Keratinocyte (primary cell): ENCODE measurements around the gene BAIAP3. TPM values are rescaled to one million over a fixed set of nuclear protein-coding genes. Genes with fewer than 3 reads are reported as not detected.
"Not testable (repeated sequence)": the region's sequence is repeated elsewhere in the genome, so short reads cannot be mapped to it uniquely, and the experiment has no call there.

ENCODE experiments used
- DNase-seq: peaks from one replicate; pipeline ENCODE4 v3.0.0-alpha.2; 2011; ENCODE audit warnings: low read depth, missing footprints, low spot score
- FAIRE-seq: peaks from 2 replicates; lab custom pipeline; 2011; peaks lifted over from hg19 to GRCh38; lab: Jason Lieb, UNC
- H2AFZ ChIP-seq: 2 replicates; pipeline ENCODE4 v1.6.0; 2012; ENCODE audit warnings: low read length, control low read depth, inconsistent platforms; ENCODE audit not compliant: control insufficient read depth
- H3K27ac ChIP-seq: 2 replicates; pipeline ENCODE4 v1.5.1; 2011; ENCODE audit warnings: low read length; ENCODE audit not compliant: control insufficient read depth, insufficient read depth
- H3K27me3 ChIP-seq: 3 replicates; pipeline ENCODE4 v1.6.0; 2011; ENCODE audit warnings: low read length; ENCODE audit not compliant: control insufficient read depth, insufficient read depth; ENCODE audit errors: extremely low read depth
- H3K36me3 ChIP-seq, 2 experiments: 2 replicates in 1 of 2; 3 replicates in 1 of 2; pipeline ENCODE4 v1.5.1; 2011; ENCODE audit warnings: low read length in 2 of 2, mild to moderate bottlenecking in 1 of 2; ENCODE audit not compliant: control insufficient read depth in 2 of 2, insufficient read depth in 2 of 2; ENCODE audit errors: extremely low read depth in 1 of 2
- H3K4me1 ChIP-seq: 3 replicates; pipeline ENCODE4 v1.5.1; 2011; ENCODE audit warnings: low read length; ENCODE audit not compliant: control insufficient read depth, insufficient read depth; ENCODE audit errors: extremely low read depth
- H3K4me2 ChIP-seq: 3 replicates; pipeline ENCODE4 v1.6.0; 2011; ENCODE audit warnings: low read depth, low read length; ENCODE audit not compliant: control insufficient read depth, insufficient read depth; ENCODE audit errors: extremely low read depth
- H3K4me3 ChIP-seq, 3 experiments: fragments of 200-600 bp in 1 of 3; sonication (generic) in 1 of 3; 2 replicates in 2 of 3; 3 replicates in 1 of 3; pipeline ENCODE4 v1.5.1; 2011 to 2016; ENCODE audit warnings: low read length in 3 of 3, mild to moderate bottlenecking in 3 of 3, control low read depth in 2 of 3, inconsistent platforms in 1 of 3, low read depth in 1 of 3, mixed read lengths in 1 of 3, mixed run types in 1 of 3, moderate library complexity in 1 of 3; ENCODE audit not compliant: control insufficient read depth in 2 of 3, insufficient read depth in 2 of 3; ENCODE audit errors: extremely low read depth in 1 of 3
- H3K79me2 ChIP-seq: 2 replicates; pipeline ENCODE4 v1.6.0; 2012; ENCODE audit warnings: low read length; ENCODE audit not compliant: control insufficient read depth, insufficient read depth
- H3K9ac ChIP-seq: 3 replicates; pipeline ENCODE4 v1.6.0; 2011; ENCODE audit warnings: low read length; ENCODE audit not compliant: control insufficient read depth, insufficient read depth; ENCODE audit errors: extremely low read depth
- H3K9me1 ChIP-seq: 3 replicates; pipeline ENCODE4 v1.6.0; 2011; ENCODE audit warnings: low read length; ENCODE audit not compliant: control insufficient read depth, insufficient read depth; ENCODE audit errors: extremely low read depth
- H3K9me3 ChIP-seq: 2 replicates; pipeline ENCODE4 v1.5.1; 2012; ENCODE audit warnings: low read depth, low read length; ENCODE audit not compliant: control insufficient read depth
- H4K20me1 ChIP-seq: 3 replicates; pipeline ENCODE4 v1.6.0; 2011; ENCODE audit warnings: low read length; ENCODE audit not compliant: control insufficient read depth, insufficient read depth; ENCODE audit errors: extremely low read depth
- EZH2 ChIP-seq: IDR thresholded peaks from one replicate; pipeline ENCODE4 v1.6.1; 2012; ENCODE audit warnings: inconsistent platforms, mild to moderate bottlenecking, low read length, moderate library complexity
- dilution Hi-C: fragments of 300-500 bp; cut with MboI; formaldehyde crosslinking; loops from one replicate; pipeline ENCODE4 v1.7.0; 2020; ENCODE audit warnings: low sequenced_read_pairs; ENCODE audit not compliant: extremely low pct_ligation_motif_present
- polyA plus RNA-seq, 5 experiments: library from polyadenylated mRNA; depleted of rRNA in 3 of 5; stranded (reverse) in 3 of 5; stranded (forward) in 1 of 5; unstranded in 1 of 5; fragments of >200 nt; gene quantifications; 1 replicate in 1 of 5; 2 replicates in 3 of 5; 3 replicates in 1 of 5; pipeline versions ENCODE4 v1.2.1 to v1.2.3, GENCODE V29; 2011 to 2012; ENCODE audit warnings: missing spikeins in 2 of 5, low read depth in 1 of 5, low replicate concordance in 1 of 5
- TF ChIP-seq, protein P1 (sequence below), 3 experiments: IDR thresholded peaks in 1 of 3; conservative IDR thresholded peaks in 1 of 3; optimal IDR thresholded peaks in 1 of 3; 2 replicates in 2 of 3; 3 replicates in 1 of 3; pipeline versions ENCODE3 to v1.5.1; 2011; ENCODE audit warnings: low read length in 3 of 3, mild to moderate bottlenecking in 3 of 3, moderate library complexity in 2 of 3, control low read depth in 1 of 3, inconsistent platforms in 1 of 3; ENCODE audit not compliant: insufficient read depth in 2 of 3; ENCODE audit errors: extremely low read depth in 1 of 3

BAIAP3 gene
- polyA plus RNA-seq, 1 donor (not counting 4 experiments of a cell fraction or from before 2014, with no cell fraction given) = not detected

DNA sequence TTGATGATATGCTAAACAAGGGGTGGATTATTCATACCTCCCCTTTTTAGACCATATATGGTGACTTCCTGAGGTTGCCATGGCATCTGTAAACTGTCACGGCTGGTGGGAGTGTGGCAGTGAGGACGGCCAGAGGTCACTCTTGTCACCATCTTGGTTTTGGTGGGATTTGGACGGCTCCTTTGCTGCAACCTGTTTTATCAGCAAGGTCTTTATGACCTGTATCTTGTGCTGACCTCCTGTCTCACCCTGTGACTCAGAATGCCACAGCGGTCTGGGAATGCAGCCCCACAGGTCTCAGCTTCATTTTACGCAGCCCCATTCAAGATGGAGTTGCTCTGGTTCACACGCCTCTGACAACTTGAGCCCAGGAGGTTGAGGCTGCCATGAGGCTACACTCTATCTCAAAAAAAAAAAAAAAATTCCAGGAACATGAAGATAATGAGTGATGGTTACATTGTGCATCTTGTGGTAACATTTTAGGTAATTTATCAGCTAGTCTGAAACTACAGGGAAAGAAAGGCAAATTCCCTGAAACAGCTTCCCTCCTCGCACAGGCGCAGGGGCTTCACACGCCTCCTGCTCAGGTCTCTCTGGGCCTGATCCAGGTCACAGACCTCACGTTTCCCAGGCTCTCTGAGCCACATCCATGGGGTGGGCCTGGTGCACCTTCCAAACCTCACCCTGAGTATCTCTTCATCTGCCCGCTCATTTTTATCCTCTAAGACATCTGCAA lies 39.4 kb upstream of the BAIAP3 start:
- FAIRE-seq = no peak
- Histone ChIP-seq H3K27me3 (peaks cover 33% of the 10 kb centered on the region), H3K4me1 (peaks cover 15% of the 10 kb centered on the region), H3K9me1 (no peaks in the 10 kb centered on the region), H3K9me3 (no peaks in the 10 kb centered on the region), H4K20me1 (no peaks in the 10 kb centered on the region), H3K4me2 (no peak overlapping the region), H3K36me3 (no peaks in the 10 kb centered on the region), H2AFZ (no peak overlapping the region), H3K9ac (no peak overlapping the region), H3K27ac (no peak overlapping the region), H3K4me3 (no peak overlapping the region), H3K79me2 (no peaks in the 10 kb centered on the region)
- no peak for DNase-seq
- dilution Hi-C loops = no loop called here
- TF ChIP-seq EZH2 = no peak
- TF ChIP-seq, protein P1, sequence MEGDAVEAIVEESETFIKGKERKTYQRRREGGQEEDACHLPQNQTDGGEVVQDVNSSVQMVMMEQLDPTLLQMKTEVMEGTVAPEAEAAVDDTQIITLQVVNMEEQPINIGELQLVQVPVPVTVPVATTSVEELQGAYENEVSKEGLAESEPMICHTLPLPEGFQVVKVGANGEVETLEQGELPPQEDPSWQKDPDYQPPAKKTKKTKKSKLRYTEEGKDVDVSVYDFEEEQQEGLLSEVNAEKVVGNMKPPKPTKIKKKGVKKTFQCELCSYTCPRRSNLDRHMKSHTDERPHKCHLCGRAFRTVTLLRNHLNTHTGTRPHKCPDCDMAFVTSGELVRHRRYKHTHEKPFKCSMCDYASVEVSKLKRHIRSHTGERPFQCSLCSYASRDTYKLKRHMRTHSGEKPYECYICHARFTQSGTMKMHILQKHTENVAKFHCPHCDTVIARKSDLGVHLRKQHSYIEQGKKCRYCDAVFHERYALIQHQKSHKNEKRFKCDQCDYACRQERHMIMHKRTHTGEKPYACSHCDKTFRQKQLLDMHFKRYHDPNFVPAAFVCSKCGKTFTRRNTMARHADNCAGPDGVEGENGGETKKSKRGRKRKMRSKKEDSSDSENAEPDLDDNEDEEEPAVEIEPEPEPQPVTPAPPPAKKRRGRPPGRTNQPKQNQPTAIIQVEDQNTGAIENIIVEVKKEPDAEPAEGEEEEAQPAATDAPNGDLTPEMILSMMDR (optimal IDR thresholded peaks at IDR 0.05 in 1 of 3, IDR thresholded peaks at IDR 0.05 in 1 of 3, conservative IDR thresholded peaks at IDR 0.05 in 1 of 3; ENCODE audit: extremely low read depth in 1 of 3, insufficient read depth in 2 of 3, low read length in 3 of 3) = no peak

DNA sequence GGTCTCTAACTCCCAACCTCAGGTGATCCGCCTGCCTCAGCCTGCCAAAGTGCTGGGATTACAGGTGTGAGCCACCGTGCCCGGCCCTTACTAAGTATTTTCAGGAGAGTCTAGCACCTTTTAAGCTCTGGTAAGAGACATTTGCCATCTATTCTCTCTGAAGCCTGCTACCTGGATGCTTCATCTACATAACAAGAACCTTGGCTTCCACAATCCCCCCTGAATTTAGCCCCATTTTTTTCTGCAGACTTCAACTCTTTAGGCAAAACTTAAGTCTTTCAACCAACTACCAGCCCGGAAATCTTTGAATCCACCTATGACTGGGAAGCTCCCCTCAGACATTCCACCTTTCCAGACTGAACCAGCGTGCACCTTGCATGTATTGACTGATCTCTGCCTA lies 38.0 kb upstream of the BAIAP3 start:
- DNase-seq = no peak
- H3K9me3 ChIP-seq = no peaks in the 10 kb centered on the region
- H3K9me1 ChIP-seq = no peaks in the 10 kb centered on the region
- H3K4me1 ChIP-seq = peaks cover 18% of the 10 kb centered on the region
- no peaks in the 10 kb centered on the region for H3K79me2 ChIP-seq
- peak overlapping the region; percentile 32 for H3K4me2 ChIP-seq
- H4K20me1 ChIP-seq = no peaks in the 10 kb centered on the region
- dilution Hi-C loops = no loop called here
- no peak overlapping the region for H3K4me3 ChIP-seq
- no peak for FAIRE-seq
- TF ChIP-seq EZH2 = no peak
- TF ChIP-seq, protein P1 (optimal IDR thresholded peaks at IDR 0.05 in 1 of 3, IDR thresholded peaks at IDR 0.05 in 1 of 3, conservative IDR thresholded peaks at IDR 0.05 in 1 of 3; ENCODE audit: extremely low read depth in 1 of 3, insufficient read depth in 2 of 3, low read length in 3 of 3) = no peak
- no peak overlapping the region for H2AFZ ChIP-seq
- peak overlapping the region; percentile 37 for H3K9ac ChIP-seq
- H3K36me3 ChIP-seq = no peaks in the 10 kb centered on the region
- peaks cover 34% of the 10 kb centered on the region for H3K27me3 ChIP-seq
- H3K27ac ChIP-seq = no peak overlapping the region

DNA sequence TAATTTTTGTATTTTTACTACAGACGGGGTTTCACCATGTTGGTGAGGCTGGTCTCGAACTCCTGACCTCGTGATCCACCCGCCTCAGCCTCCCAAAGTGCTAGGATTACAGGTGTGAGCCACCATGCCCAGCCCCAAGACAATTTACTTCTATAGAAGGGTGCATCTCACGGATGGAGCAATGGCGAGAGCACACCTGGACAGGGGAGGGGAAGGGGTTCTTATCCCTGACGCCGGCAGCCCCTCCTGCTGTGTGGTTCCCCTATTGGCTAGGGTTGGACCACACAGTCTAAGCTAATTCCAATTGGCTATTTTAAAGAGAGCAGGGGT lies 36.8 kb upstream of the BAIAP3 start:
- Histone ChIP-seq H3K27me3 (peaks cover 26% of the 10 kb centered on the region), H3K4me2 (peak overlapping the region; percentile 55), H3K4me1 (peaks cover 18% of the 10 kb centered on the region), H3K9ac (peak overlapping the region; percentile 60)
- H3K36me3 ChIP-seq, H3K4me3 ChIP-seq, dilution Hi-C loops, DNase-seq, FAIRE-seq, H4K20me1 ChIP-seq, H2AFZ ChIP-seq, H3K27ac ChIP-seq, H3K79me2 ChIP-seq, H3K9me3 ChIP-seq, H3K9me1 ChIP-seq: not testable (repeated sequence)
